MCF 10A (cell line): ENCODE data around the gene CTRL. TPM values are rescaled to one million over a fixed set of nuclear protein-coding genes. Genes with fewer than 3 reads are reported as not detected.

ENCODE experiments used
- BruUV-seq: library from RNA; stranded (reverse); fragments of 400-500 nt; replicated peaks from 2 replicates; lab custom pipeline; 2021; lab: Mats Ljungman, UMichigan
- CTCF ChIA-PET: fragments of 300-600 bp; sonication (Branson Sonifier 250); formaldehyde crosslinking; extraction: SDS; loops from one replicate; lab custom pipeline; 2021; ENCODE audit warnings: antibody characterized with exemption, inconsistent platforms; lab: Yijun Ruan, JAX
- POLR2A ChIA-PET: fragments of 300-600, 350-650 bp; sonication (Branson Sonifier 250); formaldehyde crosslinking; extraction: SDS; loops from one replicate; lab custom pipeline; 2020; ENCODE audit warnings: antibody characterized with exemption, inconsistent platforms; lab: Yijun Ruan, JAX
- DNase-seq: peaks from one replicate; pipeline ENCODE4 v3.0.0-alpha.2; 2018; ENCODE audit not compliant: unreplicated experiment
- H3K27ac Mint-ChIP-seq: one replicate; pipeline ENCODE4 v1.8.0; 2022; ENCODE audit warnings: mild to moderate bottlenecking, low read depth, mixed read lengths; ENCODE audit not compliant: unreplicated experiment
- H3K27me3 Mint-ChIP-seq: one replicate; pipeline ENCODE4 v1.8.0; 2022; ENCODE audit warnings: mixed read lengths; ENCODE audit not compliant: insufficient read depth, unreplicated experiment
- H3K36me3 Mint-ChIP-seq: one replicate; pipeline ENCODE4 v1.8.0; 2022; ENCODE audit warnings: mild to moderate bottlenecking, moderate library complexity, mixed read lengths; ENCODE audit not compliant: insufficient read depth, unreplicated experiment
- H3K4me1 Mint-ChIP-seq: one replicate; pipeline ENCODE4 v1.8.0; 2022; ENCODE audit warnings: mixed read lengths; ENCODE audit not compliant: insufficient read depth, unreplicated experiment
- H3K4me3 Mint-ChIP-seq: one replicate; pipeline ENCODE4 v1.8.0; 2022; ENCODE audit warnings: mild to moderate bottlenecking, moderate library complexity, mixed read lengths; ENCODE audit not compliant: unreplicated experiment
- H3K9me3 Mint-ChIP-seq: one replicate; pipeline ENCODE4 v1.8.0; 2022; ENCODE audit warnings: mixed read lengths; ENCODE audit not compliant: unreplicated experiment
- intact Hi-C: fragments of 100-400 bp; cut with micrococcal nuclease; formaldehyde crosslinking; loops from 2 replicates; pipeline ENCODE4 v1.14.1; 2022
- total RNA-seq: library from RNA; stranded (reverse); gene quantifications from 2 replicates; pipeline ENCODE4 v1.2.3, GENCODE V29; 2022
- TF ChIP-seq, protein P1 (sequence below): fragments of 200-600 bp; IDR thresholded peaks from one replicate; pipeline ENCODE4 v1.8.0; 2022; ENCODE audit warnings: antibody characterized with exemption, mild to moderate bottlenecking; ENCODE audit not compliant: unreplicated experiment

The CTRL gene
- total RNA-seq, 1 experiment from 2014 or later = 1.6 TPM

DNA sequence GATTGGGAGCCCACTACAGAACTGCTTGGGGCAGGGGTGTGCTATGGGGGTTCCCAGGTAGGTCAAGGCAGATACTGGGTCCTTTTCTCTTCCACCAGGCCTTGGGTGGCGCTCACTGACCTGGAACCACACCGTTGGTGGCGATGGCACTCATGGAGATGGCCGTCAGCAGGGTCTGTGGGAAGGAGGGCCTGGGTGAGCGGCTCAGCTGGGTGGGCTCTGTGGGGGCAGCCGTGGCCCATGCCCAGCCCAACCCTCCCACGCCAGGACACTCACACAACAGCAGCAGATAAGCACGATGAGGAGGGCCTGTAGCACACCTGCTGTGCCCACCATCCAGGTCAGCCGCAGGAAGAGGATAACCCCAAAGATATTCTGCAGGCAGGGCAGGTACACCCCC, 26.0 kb upstream of the CTRL start:
- intact Hi-C loops = no loop called here
- Mint-ChIP-seq H3K27me3 (no peaks in the 10 kb centered on the region), H3K4me1 (peaks cover 34% of the 10 kb centered on the region), H3K27ac (no peak overlapping the region), H3K9me3 (no peaks in the 10 kb centered on the region), H3K36me3 (peaks cover 84% of the 10 kb centered on the region), H3K4me3 (no peak overlapping the region)
- POLR2A ChIA-PET = interaction anchor here (0.6 to 1.4 kb wide), 3 partner anchors 9 to 714 kb away, joined by 3 to 5 read pairs (median 3); no protein-coding TSS in a partner anchor
- no TSS peak for BruUV-seq
- no peak for DNase-seq
- CTCF ChIA-PET = interaction anchor here (0.7 to 1.2 kb wide), 2 partner anchors 11 to 24 kb away, joined by 3 read pairs; no protein-coding TSS in a partner anchor
- TF ChIP-seq, protein P1, sequence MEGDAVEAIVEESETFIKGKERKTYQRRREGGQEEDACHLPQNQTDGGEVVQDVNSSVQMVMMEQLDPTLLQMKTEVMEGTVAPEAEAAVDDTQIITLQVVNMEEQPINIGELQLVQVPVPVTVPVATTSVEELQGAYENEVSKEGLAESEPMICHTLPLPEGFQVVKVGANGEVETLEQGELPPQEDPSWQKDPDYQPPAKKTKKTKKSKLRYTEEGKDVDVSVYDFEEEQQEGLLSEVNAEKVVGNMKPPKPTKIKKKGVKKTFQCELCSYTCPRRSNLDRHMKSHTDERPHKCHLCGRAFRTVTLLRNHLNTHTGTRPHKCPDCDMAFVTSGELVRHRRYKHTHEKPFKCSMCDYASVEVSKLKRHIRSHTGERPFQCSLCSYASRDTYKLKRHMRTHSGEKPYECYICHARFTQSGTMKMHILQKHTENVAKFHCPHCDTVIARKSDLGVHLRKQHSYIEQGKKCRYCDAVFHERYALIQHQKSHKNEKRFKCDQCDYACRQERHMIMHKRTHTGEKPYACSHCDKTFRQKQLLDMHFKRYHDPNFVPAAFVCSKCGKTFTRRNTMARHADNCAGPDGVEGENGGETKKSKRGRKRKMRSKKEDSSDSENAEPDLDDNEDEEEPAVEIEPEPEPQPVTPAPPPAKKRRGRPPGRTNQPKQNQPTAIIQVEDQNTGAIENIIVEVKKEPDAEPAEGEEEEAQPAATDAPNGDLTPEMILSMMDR = no peak

- BruUV-seq = no TSS peak
- Mint-ChIP-seq H3K4me3 (no peak overlapping the region), H3K9me3 (no peaks in the 10 kb centered on the region), H3K36me3 (peaks cover 85% of the 10 kb centered on the region), H3K4me1 (peaks cover 4% of the 10 kb centered on the region), H3K27ac (no peak overlapping the region), H3K27me3 (no peaks in the 10 kb centered on the region)
- intact Hi-C loops = no loop called here
- ChIA-PET POLR2A (interaction anchor here (1.1 to 1.6 kb wide), 4 partner anchors 8 to 18 kb away, joined by 3 to 10 read pairs (median 5); partner anchors contain the start of gene PSMB10), CTCF (interaction anchor here (0.7 to 1.0 kb wide), 2 partner anchors 13 to 121 kb away, joined by 3 to 4 read pairs; no protein-coding TSS in a partner anchor)
- TF ChIP-seq, protein P1 = no peak
- no peak for DNase-seq
Measured at GRCh38 chr16:67954421-67955196, 22.9 kb upstream of the CTRL start.

DNA sequence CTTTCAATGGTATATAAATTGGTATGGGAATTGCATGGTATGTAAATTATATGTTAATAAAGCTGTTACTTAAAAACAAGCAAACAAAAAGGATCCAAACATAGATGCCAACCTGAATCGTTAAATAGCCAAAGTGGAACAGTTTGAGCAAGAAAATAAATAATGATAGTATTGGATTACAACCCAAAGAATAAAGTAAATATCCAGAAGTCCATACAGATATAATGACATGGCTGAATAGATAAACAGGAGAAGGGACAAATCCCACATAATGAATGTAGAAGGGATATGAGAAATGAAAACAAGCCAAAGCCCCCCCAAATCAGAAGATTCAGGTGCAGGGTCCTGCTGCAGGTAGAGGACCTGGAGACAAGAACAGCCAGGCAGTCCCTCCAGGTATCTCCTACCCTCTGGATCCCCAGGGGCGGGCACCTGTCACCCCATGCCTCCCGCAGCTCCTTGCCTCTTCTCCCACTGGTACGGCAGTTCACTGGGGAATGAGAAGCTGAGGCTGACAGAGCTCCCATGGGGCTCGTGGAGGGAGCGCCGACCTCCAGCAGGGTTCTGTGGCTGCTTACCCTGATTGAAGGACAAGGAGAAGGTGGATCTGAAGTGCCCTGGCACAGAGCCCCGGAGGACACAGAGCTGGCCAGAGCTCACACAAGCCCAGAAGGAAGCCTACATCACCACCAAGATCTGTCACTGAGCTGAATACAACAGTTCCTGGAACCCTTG, 22.1 kb upstream of the CTRL start:
- no TSS peak for BruUV-seq
- no peak overlapping the region for H3K27ac Mint-ChIP-seq
- TF ChIP-seq, protein P1 = no peak
- ChIA-PET POLR2A (interaction anchor here (0.8 to 1.6 kb wide), 4 partner anchors 8 to 17 kb away, joined by 3 to 10 read pairs (median 3); partner anchors contain the start of gene PSMB10), CTCF (interaction anchor here (0.6 to 1.0 kb wide), 3 partner anchors 12 to 1280 kb away, joined by 3 to 4 read pairs (median 3); no protein-coding TSS in a partner anchor)
- H3K27me3 Mint-ChIP-seq = no peaks in the 10 kb centered on the region
- no peak for DNase-seq
- peaks cover 4% of the 10 kb centered on the region for H3K4me1 Mint-ChIP-seq
- intact Hi-C loops = no loop called here
- no peaks in the 10 kb centered on the region for H3K9me3 Mint-ChIP-seq
- H3K4me3 Mint-ChIP-seq = no peak overlapping the region
- H3K36me3 Mint-ChIP-seq = peaks cover 85% of the 10 kb centered on the region
